ENCODE results near the gene FNBP1L. TPM values are rescaled to one million over a fixed set of nuclear protein-coding genes. Genes with fewer than 3 reads are reported as not detected.

The FNBP1L gene
- total and polyA plus RNA-seq, 9 of the 15 experiments (the other 6 are each of a cell fraction or from before 2014, with no cell fraction given) = 1.4 to 6.9 (median 5.9) TPM

DNA sequence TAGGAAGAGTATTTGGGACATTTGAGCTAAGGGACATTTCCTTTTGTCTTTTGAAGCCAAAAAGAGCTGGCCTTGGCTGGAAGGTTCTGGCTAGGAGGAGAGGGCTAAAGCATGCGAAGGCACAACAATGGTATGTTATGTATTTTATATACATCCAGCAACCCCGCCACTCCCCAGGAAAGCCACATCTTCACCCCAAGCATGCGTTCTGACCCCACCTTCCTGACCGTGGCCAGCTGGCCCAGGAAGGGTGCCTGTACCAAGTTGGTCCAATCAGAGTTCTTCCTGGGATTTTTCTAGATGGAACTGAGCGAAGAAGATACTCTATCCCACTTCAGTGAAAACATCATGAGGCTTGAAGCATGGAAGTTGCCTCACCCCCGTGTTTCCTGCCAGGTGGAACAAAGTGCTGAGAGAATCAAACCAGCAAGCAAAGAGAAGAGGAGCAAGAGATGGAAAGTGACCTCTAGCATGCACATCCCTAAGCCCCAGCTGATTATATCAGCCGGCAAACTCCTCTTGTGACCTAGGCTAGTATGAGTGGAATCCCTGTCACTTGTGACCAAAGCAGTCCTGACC lies 151.0 kb downstream of the FNBP1L start:
- H3K9me1 ChIP-seq (ENCODE audit: control insufficient read depth, insufficient read depth, low read length) = no peaks in the 10 kb centered on the region
- TF ChIP-seq SMAD1 (IDR thresholded peaks at IDR 0.05; ENCODE audit: low read depth, low read length, partially characterized antibody) = no peak
- H2AFZ ChIP-seq (ENCODE audit: low read depth, low read length) = no peak overlapping the region
- H4K20me1 ChIP-seq (replicated peaks; ENCODE audit: control insufficient read depth, insufficient read depth, low read length) = no peaks in the 10 kb centered on the region
- ChIA-PET POLR2A (interaction anchor here (1.2 to 1.3 kb wide), 3 partner anchors 19 to 23 kb away, joined by 3 to 4 read pairs (median 3); no protein-coding TSS in a partner anchor), CTCF (ENCODE audit: low intra/inter-chr PET ratio) (no interaction called here)
- H3K79me2 ChIP-seq (ENCODE audit: control insufficient read depth, insufficient read depth, low read length) = no peaks in the 10 kb centered on the region
- intact Hi-C loops (cut with micrococcal nuclease) (no loop called here), in situ Hi-C loops (cut with MboI) (no loop called here)
- H3K9ac ChIP-seq (ENCODE audit: insufficient read depth in 1 of 2, low read depth in 2 of 2, low read length in 2 of 2) = no peak overlapping the region
- H3K36me3 ChIP-seq (ENCODE audit: control insufficient read depth, insufficient read depth, low read length) = no peaks in the 10 kb centered on the region
- no peaks in the 10 kb centered on the region for H3K9me3 ChIP-seq (replicated peaks; ENCODE audit: control insufficient read depth, insufficient read depth, low read depth, low read length)
- H3K4me1 ChIP-seq (replicated peaks in 1 of 2; ENCODE audit: control insufficient read depth in 2 of 2, insufficient read depth in 2 of 2, low read length in 2 of 2) = no peaks in the 10 kb centered on the region
- no peak overlapping the region for H3K4me3 ChIP-seq
- 6% methylated on average over 7 of the region's 7 CpGs for WGBS (ENCODE audit: insufficient coverage, low coverage, missing lambda C conversion rate)
- DNase-seq (ENCODE audit: extremely low read depth in 1 of 4, low spot score in 3 of 4) (no peak), FAIRE-seq (no peak), ATAC-seq (no peak)
- peaks cover 38 to 58% of the 10 kb centered on the region in 2 experiments for H3K27me3 ChIP-seq (ENCODE audit: control insufficient read depth in 2 of 2, insufficient read depth in 2 of 2, low read length in 2 of 2)
- H3K27ac ChIP-seq (ENCODE audit: extremely low read depth, low read depth, low read length) = no peak overlapping the region
- no peak overlapping the region for H3K4me2 ChIP-seq (ENCODE audit: insufficient read depth, low read length)
- BruUV-seq (replicated peaks) = no TSS peak

DNA sequence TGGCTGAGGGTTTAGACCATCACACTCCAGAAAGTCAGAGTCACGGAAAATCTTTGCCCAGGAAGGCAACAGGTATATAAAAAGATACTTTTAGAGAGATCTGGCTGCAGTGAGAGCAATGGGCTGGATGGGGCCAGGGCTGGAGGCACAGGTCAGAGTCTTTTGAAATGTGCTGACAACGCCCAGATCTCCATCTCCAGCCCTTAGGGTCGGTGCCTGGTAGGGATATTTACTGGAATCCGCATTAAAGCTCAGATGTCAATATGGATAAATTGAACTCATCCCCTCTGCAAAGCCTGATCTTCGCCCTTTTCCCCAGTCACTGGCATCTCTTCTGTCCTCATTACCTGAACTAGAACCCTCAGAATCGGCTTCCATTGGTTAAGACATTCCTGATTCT lies 151.6 kb downstream of the FNBP1L start:
- no peaks in the 10 kb centered on the region for H3K9me1 ChIP-seq (ENCODE audit: control insufficient read depth, insufficient read depth, low read length)
- H4K20me1 ChIP-seq (replicated peaks; ENCODE audit: control insufficient read depth, insufficient read depth, low read length) = no peaks in the 10 kb centered on the region
- no peak for ATAC-seq
- no TSS peak for BruUV-seq (replicated peaks)
- no peak overlapping the region for H3K4me2 ChIP-seq (ENCODE audit: insufficient read depth, low read length)
- H3K9ac ChIP-seq (ENCODE audit: insufficient read depth in 1 of 2, low read depth in 2 of 2, low read length in 2 of 2) = no peak overlapping the region
- H2AFZ ChIP-seq (ENCODE audit: low read depth, low read length) = no peak overlapping the region
- H3K79me2 ChIP-seq (ENCODE audit: control insufficient read depth, insufficient read depth, low read length) = no peaks in the 10 kb centered on the region
- H3K27me3 ChIP-seq (ENCODE audit: control insufficient read depth in 2 of 2, insufficient read depth in 2 of 2, low read length in 2 of 2) = peaks cover 43 to 54% of the 10 kb centered on the region in 2 experiments
- ChIA-PET POLR2A (no interaction called here), CTCF (ENCODE audit: low intra/inter-chr PET ratio) (no interaction called here)
- DNase-seq (ENCODE audit: extremely low read depth in 1 of 4, low spot score in 3 of 4) = no peak
- no peaks in the 10 kb centered on the region for H3K36me3 ChIP-seq (ENCODE audit: control insufficient read depth, insufficient read depth, low read length)
- H3K4me3 ChIP-seq = no peak overlapping the region
- H3K27ac ChIP-seq (ENCODE audit: extremely low read depth, low read depth, low read length) = no peak overlapping the region
- no peaks in the 10 kb centered on the region for H3K9me3 ChIP-seq (replicated peaks; ENCODE audit: control insufficient read depth, insufficient read depth, low read depth, low read length)
- 5% methylated on average over 6 of the region's 6 CpGs for WGBS (ENCODE audit: insufficient coverage, low coverage, missing lambda C conversion rate)
- H3K4me1 ChIP-seq (replicated peaks in 1 of 2; ENCODE audit: control insufficient read depth in 2 of 2, insufficient read depth in 2 of 2, low read length in 2 of 2) = no peaks in the 10 kb centered on the region
- FAIRE-seq = no peak
- in situ Hi-C loops (cut with MboI) = no loop called here
- intact Hi-C loops (cut with micrococcal nuclease) = no loop called here
- TF ChIP-seq TCF7 (IDR thresholded peaks at IDR 0.05; ENCODE audit: borderline replicate concordance) (no peak), MCM5 (IDR thresholded peaks at IDR 0.05; ENCODE audit: low read depth) (no peak)
- TF ChIP-seq, protein P1, sequence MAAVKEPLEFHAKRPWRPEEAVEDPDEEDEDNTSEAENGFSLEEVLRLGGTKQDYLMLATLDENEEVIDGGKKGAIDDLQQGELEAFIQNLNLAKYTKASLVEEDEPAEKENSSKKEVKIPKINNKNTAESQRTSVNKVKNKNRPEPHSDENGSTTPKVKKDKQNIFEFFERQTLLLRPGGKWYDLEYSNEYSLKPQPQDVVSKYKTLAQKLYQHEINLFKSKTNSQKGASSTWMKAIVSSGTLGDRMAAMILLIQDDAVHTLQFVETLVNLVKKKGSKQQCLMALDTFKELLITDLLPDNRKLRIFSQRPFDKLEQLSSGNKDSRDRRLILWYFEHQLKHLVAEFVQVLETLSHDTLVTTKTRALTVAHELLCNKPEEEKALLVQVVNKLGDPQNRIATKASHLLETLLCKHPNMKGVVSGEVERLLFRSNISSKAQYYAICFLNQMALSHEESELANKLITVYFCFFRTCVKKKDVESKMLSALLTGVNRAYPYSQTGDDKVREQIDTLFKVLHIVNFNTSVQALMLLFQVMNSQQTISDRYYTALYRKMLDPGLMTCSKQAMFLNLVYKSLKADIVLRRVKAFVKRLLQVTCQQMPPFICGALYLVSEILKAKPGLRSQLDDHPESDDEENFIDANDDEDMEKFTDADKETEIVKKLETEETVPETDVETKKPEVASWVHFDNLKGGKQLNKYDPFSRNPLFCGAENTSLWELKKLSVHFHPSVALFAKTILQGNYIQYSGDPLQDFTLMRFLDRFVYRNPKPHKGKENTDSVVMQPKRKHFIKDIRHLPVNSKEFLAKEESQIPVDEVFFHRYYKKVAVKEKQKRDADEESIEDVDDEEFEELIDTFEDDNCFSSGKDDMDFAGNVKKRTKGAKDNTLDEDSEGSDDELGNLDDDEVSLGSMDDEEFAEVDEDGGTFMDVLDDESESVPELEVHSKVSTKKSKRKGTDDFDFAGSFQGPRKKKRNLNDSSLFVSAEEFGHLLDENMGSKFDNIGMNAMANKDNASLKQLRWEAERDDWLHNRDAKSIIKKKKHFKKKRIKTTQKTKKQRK (IDR thresholded peaks at IDR 0.05; ENCODE audit: borderline replicate concordance, low read depth, low read length) = no peak
